GM19455 (cell line): Measurements from ENCODE around the gene RNPEPL1.
"Not testable (repeated sequence)": the region's sequence is repeated elsewhere in the genome, so short reads cannot be mapped to it uniquely, and the experiment has no call there.

ENCODE experiments used
- ATAC-seq: cut with Tn5 transposase; IDR thresholded peaks from one replicate; pipeline ENCODE4 v1.9.1; 2021; ENCODE audit not compliant: unreplicated experiment

RNPEPL1 gene

GRCh38 chr2:240567872-240568677 lies at the start of gene RNPEPL1:
TSS of gene RNPEPL1 (plus strand) at chr2:240568484. CDS start at chr2:240568587, 103 bp downstream.
- peak; percentile 25 for ATAC-seq

DNA sequence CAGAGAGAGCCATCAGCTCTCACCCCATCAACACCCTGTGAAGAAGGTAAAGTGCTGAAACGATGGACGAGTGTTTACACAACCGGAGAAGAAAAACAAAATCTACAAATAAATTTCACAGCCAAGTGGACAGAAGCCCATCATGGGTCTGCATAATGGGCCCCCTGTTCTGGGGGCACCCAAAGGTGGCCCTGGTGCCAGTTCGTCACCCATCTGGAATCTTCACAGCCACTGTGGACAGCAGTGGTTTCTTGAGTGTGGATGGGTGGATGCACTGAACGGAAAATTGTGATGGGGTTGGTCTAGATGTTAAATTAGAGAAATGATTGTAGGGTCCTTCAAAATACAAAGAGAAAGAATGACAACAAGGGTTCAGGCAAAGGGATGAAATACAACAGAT lies 49.3 kb upstream of the RNPEPL1 start:
- ATAC-seq: no peak

DNA sequence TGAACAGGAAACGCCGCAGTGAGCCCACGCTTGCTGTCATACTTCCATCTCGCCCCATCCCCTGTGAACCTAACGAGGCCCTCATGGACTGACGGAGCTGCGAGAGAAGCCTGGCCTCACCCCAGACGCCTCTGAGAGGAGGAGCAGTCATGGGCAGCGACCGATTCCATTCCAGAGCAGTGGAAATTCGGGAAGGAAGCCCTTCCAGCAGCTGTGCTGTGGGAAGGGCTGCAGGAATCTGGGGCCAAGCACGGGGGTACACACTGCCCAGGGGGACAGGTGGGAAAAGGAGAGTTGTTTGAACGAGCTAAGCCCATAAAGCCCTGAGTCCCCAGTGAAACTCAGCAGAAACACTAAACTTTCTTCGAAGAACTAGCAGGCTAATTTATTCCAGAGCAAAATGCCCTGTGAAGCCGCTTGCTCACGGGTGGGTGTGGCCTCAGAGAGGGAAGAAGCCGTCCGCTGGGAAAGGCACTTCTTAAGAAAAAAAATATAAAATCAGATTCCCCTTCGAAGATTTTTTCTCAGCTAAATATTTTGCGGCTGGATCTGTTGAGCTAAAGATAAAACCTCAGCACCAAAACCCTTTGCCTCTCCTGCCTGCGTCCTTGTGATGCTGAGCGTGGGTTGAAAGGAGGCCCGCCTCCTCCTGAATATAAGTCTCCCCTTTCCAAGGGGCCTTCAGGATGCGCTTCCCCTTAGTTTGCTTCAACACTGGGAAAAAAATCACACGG lies 48.7 kb upstream of the RNPEPL1 start:
- ATAC-seq: no peak

GRCh38 chr2:240520130-240520973 lies 47.9 kb upstream of the RNPEPL1 start:
- no peak for ATAC-seq

DNA sequence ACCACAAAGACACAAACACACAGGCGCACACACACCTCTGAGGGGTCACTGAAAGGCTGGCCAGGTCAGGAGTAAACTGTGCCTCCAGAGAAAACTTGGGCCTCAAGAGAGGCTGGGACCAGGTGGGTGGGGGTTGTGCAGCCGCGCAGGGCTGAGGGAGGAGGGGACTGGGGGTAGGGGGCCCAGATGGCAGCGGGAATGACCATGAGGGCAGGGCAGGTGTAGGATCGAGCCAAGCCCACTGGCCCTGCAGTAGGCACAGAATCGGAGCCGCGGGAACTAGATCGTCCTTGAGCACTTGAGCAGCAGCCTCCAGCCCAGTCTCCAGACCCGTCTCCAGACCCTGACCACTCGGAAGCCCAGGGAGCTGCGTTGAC lies 47.3 kb upstream of the RNPEPL1 start:
- no peak for ATAC-seq

DNA sequence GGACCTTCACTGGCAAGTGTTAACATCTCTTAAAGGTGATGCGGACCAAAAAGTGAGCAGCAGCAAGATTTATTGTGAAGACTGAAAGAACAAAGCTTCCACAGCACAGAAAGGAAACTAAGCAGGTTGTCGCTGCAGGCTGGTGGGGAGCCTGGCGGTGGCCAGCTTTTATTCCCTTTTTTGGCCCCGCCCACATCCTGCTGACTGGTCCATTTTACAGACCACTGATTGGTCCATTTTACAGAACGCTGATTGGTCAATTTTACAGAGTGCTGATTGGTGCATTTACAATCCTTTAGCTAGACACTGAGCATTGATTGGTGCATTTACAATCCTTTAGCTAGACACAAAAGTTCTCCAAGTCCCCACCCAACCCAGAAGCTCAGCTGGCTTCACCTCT lies 46.4 kb upstream of the RNPEPL1 start:
- ATAC-seq: not testable (repeated sequence)

- no peak for ATAC-seq
Observed at GRCh38 chr2:240522406-240522805, 45.9 kb upstream of the RNPEPL1 start.

- ATAC-seq: no peak
Observed at GRCh38 chr2:240523451-240524281, 44.6 kb upstream of the RNPEPL1 start.

DNA sequence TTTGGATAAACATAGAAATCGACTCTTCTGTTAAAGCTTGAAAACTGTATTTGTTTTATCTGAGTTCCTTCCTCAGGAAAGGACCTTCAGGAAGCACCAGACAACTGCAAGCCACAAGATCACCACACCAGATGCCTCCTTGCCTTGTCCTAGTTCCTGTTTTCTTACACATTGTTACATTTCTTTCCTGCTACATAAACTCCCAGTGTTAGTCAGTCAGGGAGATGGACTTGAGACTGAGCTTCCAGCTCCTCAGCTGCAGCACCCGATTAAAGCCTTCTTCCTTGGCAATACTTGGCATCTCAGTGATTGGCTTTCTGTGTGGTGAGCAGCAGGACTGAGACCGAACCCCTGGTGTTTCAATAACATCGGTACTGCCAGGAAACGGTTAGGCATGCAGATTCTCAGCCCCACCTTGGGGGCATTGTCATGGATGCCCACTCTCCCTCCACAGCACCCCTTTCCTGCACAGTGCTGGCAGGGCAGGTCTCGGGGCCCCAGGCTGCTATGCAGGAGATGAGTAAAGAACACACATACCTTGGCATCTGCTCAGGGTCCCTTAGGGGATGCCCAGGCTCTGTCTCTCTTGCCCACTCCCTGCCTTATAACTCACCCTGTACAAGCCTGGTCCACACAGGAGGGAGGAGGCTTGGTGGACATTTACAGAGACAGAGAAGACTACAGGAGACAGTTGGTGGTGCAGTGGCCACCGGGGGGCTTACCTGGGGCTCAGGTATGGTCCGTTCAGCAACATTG lies 43.1 kb upstream of the RNPEPL1 start:
- ATAC-seq: no peak

DNA sequence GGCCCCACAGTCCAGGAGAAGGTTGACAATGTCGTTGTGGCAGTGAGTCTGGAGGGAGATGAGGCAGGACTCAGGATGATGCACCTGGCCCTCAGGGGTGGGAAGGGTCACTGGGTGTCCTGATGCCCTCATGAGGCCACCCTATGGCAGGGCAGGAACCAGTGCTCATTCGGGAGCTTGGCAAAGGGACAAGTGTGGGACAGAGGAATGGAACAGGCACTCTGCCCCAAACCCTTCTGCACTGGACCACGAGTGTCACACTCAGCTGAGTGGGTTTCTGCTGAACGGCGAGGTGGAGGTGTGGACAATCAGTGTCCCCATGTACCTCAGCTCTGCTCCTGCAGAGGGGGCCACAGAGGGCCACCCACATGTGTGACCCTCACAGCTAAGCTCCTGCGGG lies 42.5 kb upstream of the RNPEPL1 start:
- no peak for ATAC-seq

DNA sequence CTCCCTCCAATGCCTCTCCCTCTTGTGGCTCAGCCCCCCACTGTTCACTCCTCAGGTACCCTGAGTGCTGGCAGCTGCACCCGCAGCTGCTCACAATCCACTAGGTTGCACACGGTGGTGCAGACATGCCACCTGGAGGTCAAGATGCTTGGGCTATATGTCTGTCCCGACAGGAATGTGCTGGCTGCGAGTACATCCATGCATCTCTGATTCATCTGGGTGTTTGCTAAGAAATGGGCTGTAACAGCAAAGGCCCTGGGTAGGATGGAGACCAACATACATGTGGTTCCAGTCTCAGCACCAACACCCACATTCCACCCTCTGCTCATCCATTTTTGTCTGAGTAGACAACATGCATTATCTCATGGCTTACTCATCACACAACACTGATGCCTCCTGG lies 41.8 kb upstream of the RNPEPL1 start:
- no peak for ATAC-seq

GRCh38 chr2:240527153-240527750 lies 41.0 kb upstream of the RNPEPL1 start:
- no peak for ATAC-seq

DNA sequence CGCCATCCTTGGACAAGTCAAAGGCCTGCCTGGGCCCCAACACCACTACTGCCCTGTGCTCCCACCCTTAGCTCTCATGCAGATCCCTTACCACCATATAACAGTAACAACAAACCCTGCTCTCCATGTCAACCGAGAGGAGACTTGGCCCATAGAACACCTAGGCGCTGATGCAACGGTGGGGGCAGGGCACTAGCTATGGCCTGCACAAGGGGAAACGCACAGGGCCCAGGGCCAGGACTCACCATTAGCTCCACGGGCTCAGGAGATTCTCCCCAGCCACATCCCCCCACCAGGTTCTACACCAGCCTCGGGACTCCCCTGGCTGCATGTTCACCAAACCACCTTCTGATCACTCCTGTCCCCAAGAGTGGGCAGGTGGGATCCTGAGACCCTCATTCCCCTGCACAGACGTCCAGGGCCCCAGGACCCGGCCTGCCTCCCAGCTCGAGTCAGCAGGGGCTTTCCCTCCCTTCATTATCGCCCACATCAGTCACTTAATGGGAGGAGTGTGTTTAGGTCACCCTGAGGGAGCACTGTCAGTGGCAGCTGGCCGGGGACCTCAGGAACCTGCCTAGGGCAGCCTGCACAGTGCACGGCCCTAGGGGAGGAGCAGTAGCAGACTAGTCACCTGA lies 39.8 kb upstream of the RNPEPL1 start:
- no peak for ATAC-seq

- ATAC-seq: no peak
Observed at GRCh38 chr2:240529344-240529999, 38.8 kb upstream of the RNPEPL1 start.

- ATAC-seq: no peak
Observed at GRCh38 chr2:240530181-240530580, 38.1 kb upstream of the RNPEPL1 start.

- ATAC-seq: no peak
Observed at GRCh38 chr2:240531038-240531437, 37.2 kb upstream of the RNPEPL1 start.

DNA sequence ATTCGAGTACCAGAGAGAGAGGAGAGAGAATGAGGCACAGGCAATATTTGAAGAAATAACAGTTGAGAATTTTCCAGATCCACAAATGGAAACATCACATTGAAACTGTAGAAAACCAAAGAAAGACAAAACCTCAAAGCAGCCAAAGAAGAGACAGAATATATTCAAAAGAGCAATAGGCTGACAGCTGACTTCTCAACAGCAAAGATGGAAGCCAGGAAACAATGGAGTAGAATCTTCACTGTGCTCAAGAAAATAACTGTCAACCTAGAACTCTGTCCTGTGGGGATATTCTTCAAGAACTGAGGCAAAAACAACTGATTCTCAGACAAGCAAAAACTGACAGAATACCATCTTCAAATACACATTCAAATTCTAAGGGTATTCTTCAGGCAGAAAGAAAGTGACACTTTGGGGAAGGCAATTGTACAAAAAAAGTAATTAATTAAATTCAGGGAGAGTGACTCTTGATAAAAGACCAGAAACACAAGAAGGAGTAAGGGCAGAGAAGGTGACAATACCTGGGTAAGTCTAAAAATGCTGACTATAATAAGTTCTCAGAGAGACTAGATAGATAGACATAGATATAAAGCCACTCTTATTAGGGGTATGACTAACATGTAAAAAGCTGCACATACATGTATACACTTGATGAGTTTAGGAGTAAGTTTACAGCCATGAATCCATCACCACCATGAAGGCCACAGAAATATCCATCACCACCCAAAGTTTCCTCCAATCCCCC lies 36.1 kb upstream of the RNPEPL1 start:
- no peak for ATAC-seq
